C4-2B (cell line): ENCODE measurements around the gene MOB3B.

Experiments used
- CTCF ChIP-seq: fragments of 450-650 bp; conservative IDR thresholded peaks from 2 replicates; pipeline ENCODE4 v1.5.1; 2017; ENCODE audit warnings: mild to moderate bottlenecking
- ZFX ChIP-seq: fragments of 450-650 bp; IDR thresholded peaks from 2 replicates; pipeline ENCODE4 v1.6.1; 2017

GRCh38 chr9:27487128-27487640, 42.4 kb downstream of the MOB3B start:
- TF ChIP-seq CTCF (no peak), ZFX (no peak)
